Neural cell (in vitro differentiated cells): ENCODE results near the gene PSPH. TPM values are rescaled to one million over a fixed set of nuclear protein-coding genes. Genes with fewer than 3 reads are reported as not detected.

Source experiments
- H2AFZ ChIP-seq: fragments of 200-600, 300-800 bp; sonication (generic), shearing (Covaris generic); 2 replicates; pipeline ENCODE4 v1.6.0; 2014; ENCODE audit warnings: low read depth, mild to moderate bottlenecking, antibody characterized with exemption, low read length, moderate library complexity
- H3F3A ChIP-seq: fragments of 200-600 bp; shearing (Covaris generic); 2 replicates; pipeline ENCODE4 v1.6.1; 2016; ENCODE audit warnings: mild to moderate bottlenecking, moderate library complexity, mixed read lengths, antibody characterized with exemption, low read length; ENCODE audit not compliant: insufficient read depth, poor library complexity, severe bottlenecking
- H3K27ac ChIP-seq: fragments of 200-600, 300-800 bp; sonication (generic), shearing (Covaris generic); 2 replicates; pipeline ENCODE4 v1.5.1; 2014; ENCODE audit warnings: mild to moderate bottlenecking, low read length, moderate library complexity
- H3K27me3 ChIP-seq: fragments of 300-800, 200-600 bp; sonication (generic), shearing (Covaris generic); 2 replicates; pipeline ENCODE4 v1.6.0; 2014; ENCODE audit warnings: mild to moderate bottlenecking, low read depth, low read length, moderate library complexity; ENCODE audit not compliant: insufficient read depth
- H3K36me3 ChIP-seq: fragments of 300-800, 200-600 bp; sonication (generic), shearing (Covaris generic); 2 replicates; pipeline ENCODE4 v1.5.1; 2014; ENCODE audit warnings: mild to moderate bottlenecking, antibody characterized with exemption, low read length, moderate library complexity; ENCODE audit not compliant: insufficient read depth
- H3K4me2 ChIP-seq: fragments of 300-800, 200-600 bp; sonication (generic), shearing (Covaris generic); 2 replicates; pipeline ENCODE4 v1.6.0; 2014; ENCODE audit warnings: mild to moderate bottlenecking, low read length
- H3K4me3 ChIP-seq: fragments of 300-800, 200-600 bp; sonication (generic), shearing (Covaris generic); 2 replicates; pipeline ENCODE4 v1.5.1; 2014; ENCODE audit warnings: mild to moderate bottlenecking, low read length, moderate library complexity
- H3K79me2 ChIP-seq: fragments of 200-600 bp; shearing (Covaris generic); replicated peaks from 2 replicates; pipeline ENCODE4 v1.6.0; 2014; ENCODE audit warnings: mild to moderate bottlenecking, low read length, moderate library complexity; ENCODE audit not compliant: insufficient read depth
- H3K9ac ChIP-seq: fragments of 300-800, 200-600 bp; sonication (generic), shearing (Covaris generic); 2 replicates; pipeline ENCODE4 v1.6.1; 2016; ENCODE audit warnings: mild to moderate bottlenecking, low read length, mixed read lengths
- H3K9me2 ChIP-seq: fragments of 200-600 bp; shearing (Covaris generic); 2 replicates; pipeline ENCODE4 v1.6.1; 2016; ENCODE audit warnings: mild to moderate bottlenecking, low read length, mixed read lengths; ENCODE audit not compliant: insufficient read depth
- H3K9me3 ChIP-seq: fragments of 200-600, 300-800 bp; sonication (generic), shearing (Covaris generic); 2 replicates; pipeline ENCODE4 v1.6.1; 2016; ENCODE audit warnings: mild to moderate bottlenecking, mixed run types, low read length, moderate library complexity, mixed read lengths
- H4K20me1 ChIP-seq: fragments of 200-600 bp; shearing (Covaris generic); 2 replicates; pipeline ENCODE4 v1.6.1; 2016; ENCODE audit warnings: mild to moderate bottlenecking, mixed run types; ENCODE audit not compliant: insufficient read depth
- EP300 ChIP-seq: fragments of 450-650 bp; conservative IDR thresholded peaks from 2 replicates; pipeline ENCODE4 v1.6.1; 2014; ENCODE audit warnings: antibody characterized with exemption, mild to moderate bottlenecking, moderate library complexity; ENCODE audit not compliant: poor library complexity, severe bottlenecking
- EZH2 ChIP-seq: fragments of 200-600, 300-800 bp; shearing (Covaris generic), sonication (generic); IDR thresholded peaks from 2 replicates; pipeline ENCODE4 v1.6.1; 2014; ENCODE audit warnings: antibody characterized with exemption, low read length, borderline replicate concordance, mild to moderate bottlenecking; ENCODE audit not compliant: insufficient read depth, poor library complexity, severe bottlenecking
- MXI1 ChIP-seq: fragments of 450-650 bp; conservative IDR thresholded peaks from 2 replicates; pipeline ENCODE4 v1.6.1; 2014; ENCODE audit warnings: antibody characterized with exemption, mild to moderate bottlenecking; ENCODE audit not compliant: poor library complexity, severe bottlenecking
- POLR2AphosphoS5 ChIP-seq: IDR thresholded peaks from 2 replicates; pipeline ENCODE4 v1.6.1; 2012
- RAD21 ChIP-seq: fragments of 450-650 bp; conservative IDR thresholded peaks from 2 replicates; pipeline ENCODE4 v1.6.1; 2014; ENCODE audit warnings: antibody characterized with exemption, mild to moderate bottlenecking, moderate library complexity
- SMC3 ChIP-seq: fragments of 450-650 bp; conservative IDR thresholded peaks from 2 replicates; pipeline ENCODE4 v1.6.1; 2014; ENCODE audit warnings: antibody characterized with exemption, mild to moderate bottlenecking, moderate library complexity; ENCODE audit not compliant: poor library complexity
- TAF1 ChIP-seq: IDR thresholded peaks from 2 replicates; pipeline ENCODE4 v1.6.1; 2012; ENCODE audit warnings: low read depth
- polyA plus RNA-seq: library from polyadenylated mRNA; depleted of rRNA; stranded (reverse); fragments of >200 nt; gene quantifications from 2 replicates; pipeline ENCODE4 v1.2.3, GENCODE V29; 2014
- TF ChIP-seq, protein P1 (sequence below): fragments of 450-650 bp; IDR thresholded peaks from 2 replicates; pipeline ENCODE4 v1.5.1; 2014; ENCODE audit warnings: antibody characterized with exemption, mild to moderate bottlenecking, moderate library complexity; ENCODE audit not compliant: poor library complexity, severe bottlenecking
- TF ChIP-seq, protein P2 (sequence below): IDR thresholded peaks from 2 replicates; pipeline ENCODE4 v1.6.1; 2012; ENCODE audit warnings: borderline replicate concordance

The PSPH gene
- polyA plus RNA-seq, 1 donor from 2014 or later = 24.0 TPM

DNA sequence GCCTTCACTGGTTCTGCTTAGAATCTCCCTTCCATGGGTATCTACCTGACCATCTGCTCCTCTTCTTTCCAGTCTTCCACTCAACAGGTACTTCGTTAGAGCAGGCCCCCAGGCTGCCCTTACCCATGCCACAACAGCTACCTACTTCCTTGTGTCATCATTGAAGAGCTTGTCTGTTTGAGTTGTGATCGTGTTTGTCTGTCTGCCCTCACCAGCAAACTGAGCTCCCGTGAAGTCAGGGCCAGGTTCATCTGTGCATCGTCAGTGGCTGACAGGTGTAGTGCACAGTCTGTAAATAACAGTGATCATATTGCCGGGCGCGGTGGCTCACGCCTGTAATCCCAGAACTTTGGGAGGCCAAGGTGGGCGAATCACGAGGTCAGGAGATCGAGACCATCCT, 81.9 kb downstream of the PSPH start:
- H3K79me2 ChIP-seq = peaks cover 46% of the 10 kb centered on the region

DNA sequence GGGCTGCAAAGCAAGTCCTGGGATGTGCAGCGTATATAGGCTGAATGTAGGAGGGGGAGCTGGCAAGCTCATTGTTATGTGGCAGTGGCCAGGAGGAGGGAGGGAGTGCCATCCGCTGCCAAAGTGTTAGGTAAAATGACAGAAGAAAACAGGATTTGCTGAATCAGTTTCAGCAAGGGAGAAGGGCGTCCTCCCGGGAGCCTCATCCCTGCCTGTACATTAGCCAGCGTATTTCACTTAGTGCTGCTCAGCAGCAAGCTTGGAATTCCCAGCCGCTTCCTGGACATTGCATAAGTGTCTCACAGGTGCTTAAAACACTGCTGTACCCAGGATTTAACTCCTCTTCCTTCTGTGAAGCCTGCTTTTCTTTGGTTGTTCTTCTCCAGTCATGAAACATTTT, 84.4 kb downstream of the PSPH start:
- no peaks in the 10 kb centered on the region for H3K27me3 ChIP-seq
- no peak overlapping the region for H2AFZ ChIP-seq
- H4K20me1 ChIP-seq = no peaks in the 10 kb centered on the region
- TF ChIP-seq EZH2 (no peak), MXI1 (no peak), POLR2AphosphoS5 (no peak), RAD21 (no peak)
- TF ChIP-seq, protein P1, sequence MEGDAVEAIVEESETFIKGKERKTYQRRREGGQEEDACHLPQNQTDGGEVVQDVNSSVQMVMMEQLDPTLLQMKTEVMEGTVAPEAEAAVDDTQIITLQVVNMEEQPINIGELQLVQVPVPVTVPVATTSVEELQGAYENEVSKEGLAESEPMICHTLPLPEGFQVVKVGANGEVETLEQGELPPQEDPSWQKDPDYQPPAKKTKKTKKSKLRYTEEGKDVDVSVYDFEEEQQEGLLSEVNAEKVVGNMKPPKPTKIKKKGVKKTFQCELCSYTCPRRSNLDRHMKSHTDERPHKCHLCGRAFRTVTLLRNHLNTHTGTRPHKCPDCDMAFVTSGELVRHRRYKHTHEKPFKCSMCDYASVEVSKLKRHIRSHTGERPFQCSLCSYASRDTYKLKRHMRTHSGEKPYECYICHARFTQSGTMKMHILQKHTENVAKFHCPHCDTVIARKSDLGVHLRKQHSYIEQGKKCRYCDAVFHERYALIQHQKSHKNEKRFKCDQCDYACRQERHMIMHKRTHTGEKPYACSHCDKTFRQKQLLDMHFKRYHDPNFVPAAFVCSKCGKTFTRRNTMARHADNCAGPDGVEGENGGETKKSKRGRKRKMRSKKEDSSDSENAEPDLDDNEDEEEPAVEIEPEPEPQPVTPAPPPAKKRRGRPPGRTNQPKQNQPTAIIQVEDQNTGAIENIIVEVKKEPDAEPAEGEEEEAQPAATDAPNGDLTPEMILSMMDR = no peak
- H3K27ac ChIP-seq = no peak overlapping the region
- no peak overlapping the region for H3K4me3 ChIP-seq
- H3K4me2 ChIP-seq = no peak overlapping the region
- no peaks in the 10 kb centered on the region for H3K9me2 ChIP-seq
- no peaks in the 10 kb centered on the region for H3K36me3 ChIP-seq
- H3K9me3 ChIP-seq = peaks cover 3% of the 10 kb centered on the region
- H3F3A ChIP-seq = no peaks in the 10 kb centered on the region
- peaks cover 48% of the 10 kb centered on the region for H3K79me2 ChIP-seq
- H3K9ac ChIP-seq = no peak overlapping the region

More for the DNA sequence above, 81.9 kb downstream of the PSPH start:
- no peak overlapping the region for H2AFZ ChIP-seq
- H3F3A ChIP-seq = no peaks in the 10 kb centered on the region
- no peak overlapping the region for H3K27ac ChIP-seq
- H3K9me3 ChIP-seq = peaks cover 3% of the 10 kb centered on the region
- H3K9ac ChIP-seq = no peak overlapping the region
- no peaks in the 10 kb centered on the region for H3K9me2 ChIP-seq
- H3K27me3 ChIP-seq = no peaks in the 10 kb centered on the region
- no peak overlapping the region for H3K4me3 ChIP-seq
- H4K20me1 ChIP-seq = no peaks in the 10 kb centered on the region
- no peak for TF ChIP-seq RAD21
- no peak for TF ChIP-seq EP300
- TF ChIP-seq, protein P2, sequence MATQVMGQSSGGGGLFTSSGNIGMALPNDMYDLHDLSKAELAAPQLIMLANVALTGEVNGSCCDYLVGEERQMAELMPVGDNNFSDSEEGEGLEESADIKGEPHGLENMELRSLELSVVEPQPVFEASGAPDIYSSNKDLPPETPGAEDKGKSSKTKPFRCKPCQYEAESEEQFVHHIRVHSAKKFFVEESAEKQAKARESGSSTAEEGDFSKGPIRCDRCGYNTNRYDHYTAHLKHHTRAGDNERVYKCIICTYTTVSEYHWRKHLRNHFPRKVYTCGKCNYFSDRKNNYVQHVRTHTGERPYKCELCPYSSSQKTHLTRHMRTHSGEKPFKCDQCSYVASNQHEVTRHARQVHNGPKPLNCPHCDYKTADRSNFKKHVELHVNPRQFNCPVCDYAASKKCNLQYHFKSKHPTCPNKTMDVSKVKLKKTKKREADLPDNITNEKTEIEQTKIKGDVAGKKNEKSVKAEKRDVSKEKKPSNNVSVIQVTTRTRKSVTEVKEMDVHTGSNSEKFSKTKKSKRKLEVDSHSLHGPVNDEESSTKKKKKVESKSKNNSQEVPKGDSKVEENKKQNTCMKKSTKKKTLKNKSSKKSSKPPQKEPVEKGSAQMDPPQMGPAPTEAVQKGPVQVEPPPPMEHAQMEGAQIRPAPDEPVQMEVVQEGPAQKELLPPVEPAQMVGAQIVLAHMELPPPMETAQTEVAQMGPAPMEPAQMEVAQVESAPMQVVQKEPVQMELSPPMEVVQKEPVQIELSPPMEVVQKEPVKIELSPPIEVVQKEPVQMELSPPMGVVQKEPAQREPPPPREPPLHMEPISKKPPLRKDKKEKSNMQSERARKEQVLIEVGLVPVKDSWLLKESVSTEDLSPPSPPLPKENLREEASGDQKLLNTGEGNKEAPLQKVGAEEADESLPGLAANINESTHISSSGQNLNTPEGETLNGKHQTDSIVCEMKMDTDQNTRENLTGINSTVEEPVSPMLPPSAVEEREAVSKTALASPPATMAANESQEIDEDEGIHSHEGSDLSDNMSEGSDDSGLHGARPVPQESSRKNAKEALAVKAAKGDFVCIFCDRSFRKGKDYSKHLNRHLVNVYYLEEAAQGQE = no peak
- TF ChIP-seq SMC3 = no peak
- no peak for TF ChIP-seq EZH2
- TF ChIP-seq TAF1 = no peak
- H3K4me2 ChIP-seq = no peak overlapping the region
- no peaks in the 10 kb centered on the region for H3K36me3 ChIP-seq
